PFSK-1 (cell line): Measurements from ENCODE around the gene DNAJB5.

Experiments used
- POLR2AphosphoS5 ChIP-seq: IDR thresholded peaks from 2 replicates; pipeline ENCODE4 v1.6.1; 2012; ENCODE audit warnings: low read depth, mild to moderate bottlenecking, control low read depth, low read length, moderate library complexity
- REST ChIP-seq, 2 experiments: IDR thresholded peaks; 2 replicates each; pipeline versions ENCODE4 v1.6.1 to v1.8.0; 2011 to 2012; ENCODE audit warnings: low read depth in 2 of 2, low read length in 2 of 2, control low read depth in 1 of 2, inconsistent platforms in 1 of 2, mild to moderate bottlenecking in 1 of 2, moderate library complexity in 1 of 2; ENCODE audit not compliant: insufficient read depth in 1 of 2

GRCh38 chr9:34988218-34989002, 1.1 kb upstream of the DNAJB5 start:
- no peak for TF ChIP-seq POLR2AphosphoS5
- TF ChIP-seq REST (IDR thresholded peaks at IDR 0.05; ENCODE audit: insufficient read depth in 1 of 2, low read depth in 2 of 2, low read length in 2 of 2) = no peak
